Measurements from ENCODE around the gene MOAP1. TPM values are rescaled to one million over a fixed set of nuclear protein-coding genes. Genes with fewer than 3 reads are reported as not detected.

MOAP1 gene
- total RNA-seq, 1 donor from 2014 or later = 27.1 TPM

DNA sequence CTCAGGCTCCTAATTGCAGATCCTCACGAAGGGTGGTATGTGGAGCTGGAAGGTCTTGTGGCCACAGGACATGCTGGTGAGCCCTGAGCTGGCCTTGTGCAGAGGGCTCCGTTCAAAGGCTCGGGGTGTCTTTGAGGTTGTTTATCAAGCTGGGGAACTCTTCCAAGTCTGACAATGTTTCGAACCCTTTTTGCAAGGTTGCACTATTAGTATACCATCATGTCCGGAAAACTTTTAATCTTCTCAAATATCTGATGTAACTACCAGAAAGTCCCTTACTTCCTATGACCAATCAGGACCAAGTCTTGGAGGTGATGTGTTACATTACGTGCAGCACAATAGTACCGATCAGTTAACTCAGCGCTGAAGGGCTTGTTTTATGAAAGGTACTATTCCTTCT lies 43.9 kb upstream of the MOAP1 start:
- no peaks in the 10 kb centered on the region for H3K9me3 Mint-ChIP-seq (ENCODE audit: unreplicated experiment)
- no peak for DNase-seq (ENCODE audit: extremely low spot score, unreplicated experiment)
- H3K4me1 Mint-ChIP-seq (ENCODE audit: unreplicated experiment) = no peaks in the 10 kb centered on the region
- no peak overlapping the region for H3K27ac Mint-ChIP-seq (ENCODE audit: unreplicated experiment)
- no peaks in the 10 kb centered on the region for H3K27me3 Mint-ChIP-seq (ENCODE audit: unreplicated experiment)
- H3K36me3 Mint-ChIP-seq (ENCODE audit: unreplicated experiment) = peaks cover 33% of the 10 kb centered on the region
- TF ChIP-seq, protein P1, sequence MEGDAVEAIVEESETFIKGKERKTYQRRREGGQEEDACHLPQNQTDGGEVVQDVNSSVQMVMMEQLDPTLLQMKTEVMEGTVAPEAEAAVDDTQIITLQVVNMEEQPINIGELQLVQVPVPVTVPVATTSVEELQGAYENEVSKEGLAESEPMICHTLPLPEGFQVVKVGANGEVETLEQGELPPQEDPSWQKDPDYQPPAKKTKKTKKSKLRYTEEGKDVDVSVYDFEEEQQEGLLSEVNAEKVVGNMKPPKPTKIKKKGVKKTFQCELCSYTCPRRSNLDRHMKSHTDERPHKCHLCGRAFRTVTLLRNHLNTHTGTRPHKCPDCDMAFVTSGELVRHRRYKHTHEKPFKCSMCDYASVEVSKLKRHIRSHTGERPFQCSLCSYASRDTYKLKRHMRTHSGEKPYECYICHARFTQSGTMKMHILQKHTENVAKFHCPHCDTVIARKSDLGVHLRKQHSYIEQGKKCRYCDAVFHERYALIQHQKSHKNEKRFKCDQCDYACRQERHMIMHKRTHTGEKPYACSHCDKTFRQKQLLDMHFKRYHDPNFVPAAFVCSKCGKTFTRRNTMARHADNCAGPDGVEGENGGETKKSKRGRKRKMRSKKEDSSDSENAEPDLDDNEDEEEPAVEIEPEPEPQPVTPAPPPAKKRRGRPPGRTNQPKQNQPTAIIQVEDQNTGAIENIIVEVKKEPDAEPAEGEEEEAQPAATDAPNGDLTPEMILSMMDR (IDR thresholded peaks at IDR 0.05) = no peak
- H3K4me3 Mint-ChIP-seq (ENCODE audit: unreplicated experiment) = no peak overlapping the region

- no peaks in the 10 kb centered on the region for H3K9me3 Mint-ChIP-seq (ENCODE audit: unreplicated experiment)
- H3K36me3 Mint-ChIP-seq (ENCODE audit: unreplicated experiment) = peaks cover 45% of the 10 kb centered on the region
- TF ChIP-seq, protein P1 (IDR thresholded peaks at IDR 0.05) = no peak
- H3K4me3 Mint-ChIP-seq (ENCODE audit: unreplicated experiment) = no peak overlapping the region
- H3K27me3 Mint-ChIP-seq (ENCODE audit: unreplicated experiment) = no peaks in the 10 kb centered on the region
- H3K27ac Mint-ChIP-seq (ENCODE audit: unreplicated experiment) = no peak overlapping the region
- no peak for DNase-seq (ENCODE audit: extremely low spot score, unreplicated experiment)
- H3K4me1 Mint-ChIP-seq (ENCODE audit: unreplicated experiment) = no peaks in the 10 kb centered on the region
These were observed 38.9 kb upstream of the MOAP1 start for GRCh38 chr14:93223565-93223964.

DNA sequence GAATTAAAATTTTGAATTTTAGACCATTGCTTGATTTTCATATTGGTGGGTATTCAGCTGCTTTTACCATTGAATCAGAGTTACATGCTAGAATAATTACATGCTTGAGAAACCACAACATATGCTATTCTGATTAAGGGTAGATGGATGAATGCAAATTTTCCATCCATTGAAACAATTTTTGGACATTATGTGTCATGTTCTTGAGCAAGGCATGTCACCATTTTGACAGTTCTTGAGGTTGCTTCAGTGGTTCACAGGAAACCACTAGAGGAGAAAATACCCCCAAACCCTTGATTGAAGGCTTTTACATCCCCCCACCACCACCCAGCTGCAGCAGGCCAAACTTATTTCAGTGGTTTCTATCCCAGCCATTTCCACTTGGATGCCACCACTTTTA lies 35.8 kb upstream of the MOAP1 start:
- TF ChIP-seq, protein P1 (IDR thresholded peaks at IDR 0.05) = no peak
- H3K4me1 Mint-ChIP-seq (ENCODE audit: unreplicated experiment) = no peaks in the 10 kb centered on the region

GRCh38 chr14:93219103-93219726 lies 34.5 kb upstream of the MOAP1 start:
- H3K4me3 Mint-ChIP-seq (ENCODE audit: unreplicated experiment) = no peak overlapping the region
- H3K27ac Mint-ChIP-seq (ENCODE audit: unreplicated experiment) = no peak overlapping the region
- no peaks in the 10 kb centered on the region for H3K9me3 Mint-ChIP-seq (ENCODE audit: unreplicated experiment)
- peak; percentile 27 for DNase-seq (ENCODE audit: extremely low spot score, unreplicated experiment)
- no peaks in the 10 kb centered on the region for H3K4me1 Mint-ChIP-seq (ENCODE audit: unreplicated experiment)
- H3K36me3 Mint-ChIP-seq (ENCODE audit: unreplicated experiment) = peaks cover 33% of the 10 kb centered on the region
- no peaks in the 10 kb centered on the region for H3K27me3 Mint-ChIP-seq (ENCODE audit: unreplicated experiment)
- TF ChIP-seq, protein P1 (IDR thresholded peaks at IDR 0.05) = peak; percentile 63

More for the DNA sequence above, 35.8 kb upstream of the MOAP1 start:
- Mint-ChIP-seq H3K4me3 (ENCODE audit: unreplicated experiment) (no peak overlapping the region), H3K36me3 (ENCODE audit: unreplicated experiment) (peaks cover 37% of the 10 kb centered on the region), H3K27me3 (ENCODE audit: unreplicated experiment) (no peaks in the 10 kb centered on the region), H3K9me3 (ENCODE audit: unreplicated experiment) (no peaks in the 10 kb centered on the region), H3K27ac (ENCODE audit: unreplicated experiment) (no peak overlapping the region)
- no peak for DNase-seq (ENCODE audit: extremely low spot score, unreplicated experiment)

DNA sequence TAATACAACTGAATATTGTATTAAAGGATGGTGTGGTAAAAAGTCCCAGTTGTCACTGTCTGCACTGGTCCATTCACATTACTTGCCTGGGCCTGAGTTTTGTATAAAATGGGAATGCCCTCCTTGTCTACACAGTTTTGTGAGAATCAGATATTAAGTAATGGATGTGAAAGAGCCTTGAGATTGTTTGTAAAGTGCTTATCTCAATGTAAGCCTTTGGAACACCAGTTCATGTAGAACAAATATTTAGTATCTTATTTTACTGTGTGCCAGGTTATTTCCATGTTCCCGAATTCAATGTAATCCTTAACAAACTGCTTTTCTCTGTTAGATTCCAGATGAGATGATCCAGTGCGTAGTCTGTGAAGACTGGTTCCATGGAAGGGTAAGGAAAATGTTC lies 29.9 kb upstream of the MOAP1 start:
- TF ChIP-seq, protein P1 (IDR thresholded peaks at IDR 0.05) = no peak
- peaks cover 23% of the 10 kb centered on the region for H3K36me3 Mint-ChIP-seq (ENCODE audit: unreplicated experiment)
- no peaks in the 10 kb centered on the region for H3K27me3 Mint-ChIP-seq (ENCODE audit: unreplicated experiment)
- H3K4me1 Mint-ChIP-seq (ENCODE audit: unreplicated experiment) = peaks cover under 1% of the 10 kb centered on the region
- no peak for DNase-seq (ENCODE audit: extremely low spot score, unreplicated experiment)
- no peaks in the 10 kb centered on the region for H3K9me3 Mint-ChIP-seq (ENCODE audit: unreplicated experiment)
- no peak overlapping the region for H3K27ac Mint-ChIP-seq (ENCODE audit: unreplicated experiment)
- H3K4me3 Mint-ChIP-seq (ENCODE audit: unreplicated experiment) = no peak overlapping the region

Data from osteocyte (in vitro differentiated cells).